Stimulated activated CD4-positive, alpha-beta T cell treated with anti-CD3 and anti-CD28 coated beads, TNF-alpha, amount 100 ng/mL, for 1 hour (primary cell): Measurements from ENCODE around the gene SLC9A1.
A peak's percentile ranks its signal among the peaks of the same experiment; 100 is the strongest.
"Not testable (repeated sequence)": the region's sequence is repeated elsewhere in the genome, so short reads cannot be mapped to it uniquely, and the experiment has no call there.

Experiments used
- DNase-seq, 3 donors: peaks; one replicate each; pipeline ENCODE4 v3.0.0-alpha.2; 2020; ENCODE audit warnings: low read depth in 3 of 3, low spot score in 1 of 3

SLC9A1 gene

DNA sequence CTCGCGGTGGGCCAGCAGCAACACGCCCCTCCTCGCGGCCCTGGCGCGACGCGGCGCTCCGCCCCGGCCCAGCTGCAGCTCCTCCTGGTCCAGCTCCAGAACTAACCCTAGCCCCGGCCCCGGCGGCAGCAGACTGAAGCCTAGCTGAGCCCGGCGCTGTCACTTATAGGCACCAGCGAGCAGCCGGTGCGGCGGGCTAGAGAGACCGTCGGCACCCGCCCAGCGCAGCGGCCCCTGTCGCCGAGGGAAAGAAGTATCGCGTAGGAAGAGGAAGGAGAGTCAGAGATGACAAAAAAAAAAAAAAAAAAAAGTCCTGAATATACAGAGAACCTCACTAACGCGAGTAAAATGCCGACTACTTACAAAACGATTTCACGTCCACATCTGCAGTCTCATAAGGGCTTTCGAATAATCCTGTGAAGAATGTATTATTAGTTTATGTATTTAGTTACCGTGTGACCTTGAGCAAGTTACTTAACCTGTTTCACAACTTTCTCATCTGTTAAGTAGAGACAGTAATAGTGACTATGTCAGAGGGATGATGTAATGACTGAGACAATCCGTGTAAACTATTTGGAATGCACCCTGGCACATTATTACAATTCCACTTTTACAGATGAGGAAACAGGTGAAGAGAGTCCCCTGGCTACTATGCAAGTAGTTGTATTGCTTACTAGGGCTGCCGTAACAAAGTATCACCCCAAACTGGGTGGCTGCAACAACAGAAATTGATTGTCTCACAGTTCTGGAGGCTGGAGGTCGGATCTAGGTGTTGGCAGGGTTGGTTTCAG, at the start of gene SLC9A1:
SLC9A1 (minus strand) TSS at position 135 of the 791 bp plus-strand sequence. CDS start 791 bp downstream, outside the sequence.
- peak; percentile 88 to 92 (median 92) for DNase-seq

DNA sequence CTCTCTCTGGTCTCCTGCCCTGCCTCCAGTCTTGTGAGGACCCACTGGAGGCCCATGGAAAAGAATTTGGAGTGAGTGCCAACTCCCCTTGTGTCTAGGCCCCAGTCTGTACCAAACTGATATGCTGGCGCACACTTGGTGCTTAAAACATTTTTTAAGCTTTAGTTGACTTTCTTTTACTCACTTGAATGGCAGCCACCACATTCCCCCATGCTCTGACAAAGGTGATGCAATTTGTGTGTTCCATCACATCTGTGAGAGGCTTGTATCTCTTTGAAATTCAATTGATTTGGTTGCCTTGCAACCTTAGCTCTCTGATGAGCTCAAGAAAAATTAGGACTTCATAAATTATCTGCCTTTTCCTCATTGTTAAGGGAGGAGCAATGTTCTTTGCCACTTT, 49.0 kb upstream of the SLC9A1 start:
- DNase-seq: no peak

DNA sequence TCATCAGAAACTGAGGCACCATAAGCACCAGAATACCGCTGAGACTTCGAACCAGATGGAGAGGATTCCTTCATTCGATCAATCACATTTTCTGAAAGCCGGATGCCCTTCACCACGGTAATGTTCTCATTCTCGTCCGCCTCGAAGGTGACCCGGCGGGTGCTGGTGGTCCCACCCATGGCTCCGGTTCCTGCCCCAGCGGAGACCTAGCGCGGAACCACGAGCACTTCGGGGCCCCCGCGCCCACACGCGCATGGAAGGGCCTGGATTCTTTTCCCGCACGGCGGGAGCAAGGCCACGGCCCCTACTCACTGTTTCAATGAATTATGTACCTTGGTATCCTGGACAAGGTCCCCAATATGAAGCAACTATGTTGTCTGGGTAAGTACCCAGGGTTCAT, 46.4 kb upstream of the SLC9A1 start:
- no peak for DNase-seq

DNA sequence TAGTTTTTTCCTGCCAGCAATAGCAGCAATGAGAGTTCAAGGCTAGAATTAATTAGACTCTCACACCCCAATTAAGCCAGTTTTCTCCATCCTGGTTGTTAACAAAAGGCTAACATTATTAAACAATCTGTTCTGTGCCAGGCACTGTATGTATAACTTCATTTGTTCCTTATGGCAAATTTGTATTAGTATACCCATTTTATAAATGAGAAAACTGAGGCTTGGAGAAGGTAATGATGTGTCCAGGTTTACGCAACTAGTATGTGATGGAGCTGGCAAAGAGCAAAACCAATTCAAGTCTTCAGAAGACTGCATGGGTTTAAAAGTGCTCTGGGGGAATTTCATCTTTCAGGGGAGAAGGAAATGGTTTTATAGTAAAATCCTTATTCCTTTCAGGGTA, 38.3 kb upstream of the SLC9A1 start:
- DNase-seq: no peak

DNA sequence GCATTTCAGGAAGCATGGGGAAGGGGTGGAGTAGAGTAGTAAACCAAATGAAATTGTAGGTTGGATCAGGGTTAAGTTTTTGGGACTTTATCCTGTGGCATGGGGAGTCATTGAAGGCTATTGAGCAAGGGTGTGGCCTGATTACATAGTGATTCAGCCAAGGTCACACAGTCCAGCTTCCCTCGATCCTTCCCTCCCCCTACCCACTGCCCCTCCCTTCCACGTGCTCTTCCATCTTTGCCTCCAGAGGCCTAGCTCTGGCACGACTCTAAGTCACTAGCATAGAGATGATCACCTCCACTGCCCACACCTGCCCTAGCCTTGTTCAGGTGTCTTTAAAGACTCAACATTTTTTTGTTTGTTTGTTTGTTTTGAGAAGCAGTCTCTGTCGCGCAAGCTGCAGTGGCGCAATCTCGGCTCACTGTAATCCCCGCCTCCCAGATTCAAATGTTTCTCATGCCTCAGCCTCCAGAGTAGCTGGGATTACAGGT, 37.2 kb upstream of the SLC9A1 start:
- no peak for DNase-seq

DNA sequence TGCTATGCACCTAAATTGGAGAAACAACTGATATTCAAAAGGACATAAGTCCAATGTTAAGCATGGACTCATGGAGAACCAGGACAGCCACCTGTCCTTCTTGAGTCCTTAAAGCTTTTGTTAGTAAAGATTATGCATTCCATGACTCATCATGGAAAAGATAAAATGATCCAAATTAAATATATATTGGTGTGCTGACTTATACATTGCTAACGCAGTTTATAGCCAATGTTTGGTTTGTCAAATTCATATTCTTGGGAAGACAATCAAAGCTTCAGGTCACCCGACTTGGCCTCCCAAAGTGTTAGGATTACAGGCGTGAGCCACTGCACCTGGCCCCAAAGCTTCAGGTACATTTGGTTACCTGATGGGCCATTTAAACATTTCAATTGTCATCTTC, 29.7 kb upstream of the SLC9A1 start:
- not testable (repeated sequence) for DNase-seq

DNA sequence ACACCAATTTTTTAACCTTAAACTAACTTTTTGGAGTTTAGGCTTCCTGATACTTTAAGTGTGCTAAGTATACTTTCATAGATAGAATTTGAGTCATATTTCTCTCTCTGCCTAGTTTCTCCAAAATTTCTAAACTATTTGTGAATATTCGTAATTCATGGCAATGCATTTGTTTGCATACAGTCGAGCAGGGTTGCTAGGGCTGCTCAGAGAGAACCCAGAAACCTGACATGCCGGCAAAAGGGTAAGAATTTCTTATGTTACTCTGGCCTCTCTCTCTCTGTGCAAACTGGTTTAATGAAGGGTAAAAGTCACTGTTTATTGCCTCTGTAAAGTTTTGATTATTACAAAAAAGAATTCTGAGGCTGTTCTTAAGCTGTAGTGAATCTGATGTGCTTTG, 25.1 kb upstream of the SLC9A1 start:
- DNase-seq: no peak

DNA sequence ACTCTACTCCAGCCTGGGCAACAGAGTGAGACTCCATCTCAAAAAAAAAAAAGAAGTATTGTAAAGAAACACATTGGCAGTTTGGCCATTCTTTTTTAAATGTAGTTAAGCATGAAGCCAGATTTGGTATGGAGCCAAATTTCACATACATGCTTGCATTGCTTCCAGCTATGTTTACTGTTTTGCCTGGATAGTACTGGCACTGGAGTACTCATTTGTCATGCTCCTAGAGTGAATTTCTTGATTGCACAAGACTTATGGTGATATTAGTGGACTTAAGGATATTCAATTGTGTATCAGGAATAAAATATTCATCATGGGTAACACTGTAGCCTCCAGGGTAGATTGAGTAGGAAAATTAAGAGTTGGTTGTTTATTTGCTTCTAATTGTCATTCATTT, 24.5 kb upstream of the SLC9A1 start:
- DNase-seq: no peak

DNA sequence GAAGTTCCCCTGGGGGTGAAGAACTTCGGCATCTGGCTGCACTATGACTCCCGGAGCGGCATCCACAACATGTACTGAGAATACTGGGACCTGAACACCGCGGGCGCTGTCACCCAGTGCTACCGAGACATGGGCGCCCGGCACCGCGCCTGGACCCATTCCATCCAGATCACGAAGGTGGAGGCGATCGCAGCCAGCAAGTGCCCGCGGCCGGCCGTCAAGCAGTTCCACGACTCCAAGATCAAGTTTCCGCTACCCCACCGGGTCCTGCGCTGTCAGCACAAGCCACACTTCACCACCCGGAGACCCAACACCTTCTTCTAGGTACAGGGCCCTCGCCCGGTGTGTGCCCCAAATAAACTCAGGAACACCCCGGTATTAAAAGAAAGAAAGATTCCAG, 22.0 kb upstream of the SLC9A1 start:
- DNase-seq: no peak

DNA sequence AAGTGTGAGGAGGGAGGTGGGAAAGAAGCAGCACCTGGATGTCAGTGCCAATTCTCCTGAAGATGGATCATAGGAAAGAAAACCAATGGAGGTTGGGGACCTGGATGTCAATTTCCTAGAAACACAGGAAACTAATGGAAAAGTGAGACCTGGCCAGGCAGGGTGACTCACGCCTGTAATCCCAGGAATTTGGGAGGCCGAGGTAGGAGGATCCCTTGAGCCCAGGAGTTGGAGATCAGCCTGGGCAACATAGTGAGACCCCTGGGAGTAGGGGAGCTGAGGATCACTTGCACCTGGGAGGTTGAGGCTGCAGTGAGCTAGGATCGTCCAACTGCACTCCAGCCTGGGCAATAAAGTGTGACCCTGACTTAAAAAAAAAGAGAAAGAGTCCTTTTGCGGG, 21.4 kb upstream of the SLC9A1 start:
- no peak for DNase-seq

DNA sequence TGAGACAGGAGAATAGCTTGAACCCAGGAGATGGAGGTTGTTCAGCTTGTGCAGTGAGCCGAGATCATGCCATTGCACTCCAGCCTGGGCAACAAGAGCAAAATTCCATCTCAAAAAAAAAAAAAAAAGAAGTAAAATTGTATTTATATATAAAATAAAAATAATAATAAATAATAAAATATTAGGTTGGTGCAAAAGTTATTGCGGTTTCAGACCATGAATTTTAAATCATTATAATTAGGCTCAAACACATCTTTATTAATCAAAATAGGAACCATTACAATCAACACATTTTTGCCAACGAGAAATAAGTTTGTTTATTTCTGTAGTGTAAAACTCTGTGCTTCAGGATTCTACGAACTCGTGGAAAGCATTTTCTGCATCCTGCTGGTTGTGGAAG, 18.1 kb upstream of the SLC9A1 start:
- not testable (repeated sequence) for DNase-seq

DNA sequence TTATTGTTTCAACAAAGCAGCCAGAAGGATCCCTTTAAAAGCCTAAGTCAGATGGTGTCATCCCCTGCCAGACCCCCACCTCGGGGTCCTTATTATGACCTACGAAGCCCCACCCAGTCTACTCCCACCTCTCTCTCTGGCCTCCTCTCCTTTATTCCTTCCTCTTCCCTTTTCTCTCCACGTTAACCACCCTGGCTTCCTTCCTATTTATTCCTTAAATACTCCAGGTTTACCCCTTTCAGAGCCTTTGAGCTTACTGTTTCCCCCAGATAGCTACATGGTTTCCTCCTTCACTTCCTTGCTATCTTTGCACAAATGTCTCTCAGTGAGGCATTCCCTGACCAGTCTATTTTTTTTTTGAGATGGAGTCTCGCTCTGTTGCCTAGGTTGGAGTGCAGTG, 12.0 kb upstream of the SLC9A1 start:
- no peak for DNase-seq

DNA sequence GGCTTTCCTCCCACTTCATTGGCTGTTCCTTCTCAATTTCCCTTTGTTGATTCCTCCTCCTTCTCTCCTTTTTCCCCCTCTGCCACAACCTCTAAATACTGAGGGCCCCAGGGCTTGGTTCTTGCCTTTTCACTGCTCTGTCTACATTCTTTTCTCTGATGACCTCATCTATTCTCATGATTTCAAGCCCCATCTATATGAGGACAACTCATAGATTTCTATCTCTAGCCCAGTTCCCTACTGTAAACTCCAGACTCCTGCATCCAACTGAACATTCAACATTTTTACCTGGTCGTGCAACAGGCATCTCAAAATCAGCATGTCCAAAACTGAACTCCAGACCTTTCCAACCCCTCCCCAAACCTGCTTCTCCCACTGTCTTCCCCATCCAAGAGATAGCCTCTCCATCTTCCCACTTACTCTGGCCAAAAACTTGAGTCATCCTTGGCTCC, 11.5 kb upstream of the SLC9A1 start:
- no peak for DNase-seq

DNA sequence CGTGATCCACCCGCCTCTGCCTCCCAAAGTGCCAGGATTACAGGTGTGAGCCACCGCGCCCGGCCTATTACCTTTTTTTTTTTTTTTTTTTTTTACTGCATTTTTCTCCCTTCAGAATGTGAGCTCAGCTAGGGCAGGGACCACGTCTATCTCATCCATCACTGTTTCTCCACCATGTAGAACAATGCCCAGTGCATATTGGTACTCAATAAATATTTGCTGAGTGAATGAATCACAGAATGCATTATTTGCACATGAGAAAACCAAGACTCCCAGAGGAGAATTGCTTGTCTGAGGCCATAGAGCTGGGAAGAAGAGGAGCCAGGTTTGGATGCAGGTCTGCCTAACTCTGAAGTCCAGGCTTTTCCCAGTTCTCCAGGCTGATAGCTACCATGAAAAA, 8.2 kb upstream of the SLC9A1 start:
- no peak for DNase-seq

DNA sequence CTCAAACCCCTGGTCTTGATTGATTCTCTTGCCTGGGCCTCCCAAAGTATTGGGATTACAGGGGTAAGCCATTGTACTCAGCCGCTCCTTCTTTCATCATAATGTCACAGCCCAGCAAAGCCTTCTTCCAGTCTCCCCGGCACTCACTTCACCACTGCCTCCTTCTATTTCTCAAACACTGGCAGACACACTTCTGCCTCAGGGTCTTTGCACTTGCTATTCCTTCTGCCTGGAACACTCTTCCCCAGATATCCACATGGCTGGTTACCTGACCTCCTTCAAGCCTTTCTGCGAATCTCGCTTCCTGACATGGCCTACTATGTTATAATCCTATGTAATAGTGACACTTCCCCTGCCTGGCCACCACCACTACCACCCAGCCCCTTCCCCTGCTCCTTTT, 7.2 kb upstream of the SLC9A1 start:
- DNase-seq: no peak

DNA sequence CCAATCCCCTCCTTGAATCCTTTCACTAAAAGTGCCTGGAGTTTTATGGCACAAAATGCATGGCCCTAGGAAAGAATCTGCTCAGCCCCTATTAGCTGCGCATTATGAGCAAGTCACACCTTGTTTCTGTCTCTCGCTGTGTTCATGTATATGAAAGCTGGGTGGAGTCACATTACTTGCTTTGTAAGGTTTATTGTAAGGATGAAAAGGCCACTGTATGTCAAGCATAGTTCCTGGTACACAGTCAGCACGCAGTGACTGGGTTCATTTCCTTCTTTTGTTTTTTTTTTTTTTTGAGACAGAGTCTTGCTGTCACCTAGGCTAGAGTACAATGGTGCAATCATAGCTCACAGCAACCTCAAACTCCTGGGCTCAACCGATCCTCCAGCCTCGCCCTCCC, 6.7 kb upstream of the SLC9A1 start:
- DNase-seq: no peak

DNA sequence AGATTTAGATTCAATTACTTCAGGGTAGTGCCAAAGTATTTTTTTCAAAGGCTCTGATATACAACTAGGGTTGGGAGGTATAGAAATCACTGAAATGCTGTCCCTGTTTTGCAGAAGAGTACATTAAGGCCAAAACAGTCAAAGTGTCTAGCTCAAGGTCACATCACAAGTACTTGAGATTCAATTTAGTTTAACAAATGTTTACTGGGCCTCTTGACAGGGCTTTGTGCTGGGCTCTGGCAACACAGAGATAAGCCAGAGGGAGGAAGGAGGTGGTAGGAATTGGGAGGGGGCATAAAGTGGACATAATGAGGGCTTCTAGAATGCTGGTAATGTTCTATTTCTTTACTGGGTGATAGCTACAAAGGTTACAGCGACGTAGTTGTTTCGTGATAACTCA, 2.3 kb upstream of the SLC9A1 start:
- DNase-seq: no peak

DNA sequence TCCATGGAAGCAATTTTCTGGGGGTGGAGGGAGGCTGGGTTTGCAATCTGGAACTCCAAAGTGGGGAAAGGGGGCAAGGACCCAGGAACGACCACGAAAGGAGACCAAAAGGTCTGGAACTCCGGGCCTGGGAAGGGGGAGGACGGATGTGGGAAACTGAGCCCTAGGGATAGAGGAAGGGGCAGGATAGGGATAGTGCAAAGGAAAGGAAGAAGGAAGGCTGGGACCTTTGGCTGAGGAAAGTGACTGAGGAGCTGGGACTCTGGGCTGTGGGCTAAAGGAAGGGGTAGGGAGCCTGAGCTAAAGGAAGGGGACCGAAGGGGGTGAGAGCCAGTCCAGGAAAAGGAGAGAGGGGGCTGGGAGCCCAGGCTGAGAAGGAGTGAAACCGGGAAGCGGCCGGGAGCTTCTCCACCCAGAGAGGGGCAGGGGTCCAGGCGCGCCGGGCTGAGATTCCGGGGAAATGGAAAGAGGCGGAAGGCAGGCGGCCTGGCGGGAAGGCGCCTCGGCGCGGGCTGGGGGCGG, 395 bp downstream of the SLC9A1 start:
- no peak for DNase-seq

DNA sequence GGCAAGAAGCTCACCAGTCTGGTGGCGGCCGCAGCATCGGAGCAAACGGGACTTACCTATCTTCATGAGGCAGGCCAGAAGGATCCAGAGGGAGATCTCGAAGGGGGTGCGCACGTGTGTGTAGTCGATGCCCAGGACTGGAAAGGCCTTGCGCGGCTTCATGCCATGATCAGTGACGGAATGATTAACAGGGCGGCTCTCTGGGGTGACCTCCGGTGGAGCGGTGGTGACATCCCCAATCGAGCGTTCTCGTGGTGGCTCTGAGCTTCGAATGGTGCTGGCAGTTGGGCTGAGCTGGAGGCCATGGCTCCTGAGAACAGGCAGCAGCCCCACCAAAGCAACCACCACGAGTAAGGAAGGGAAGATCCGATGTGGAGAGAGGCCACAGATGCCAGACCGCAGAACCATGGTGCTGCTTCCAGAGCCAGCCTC, 982 bp downstream of the SLC9A1 start:
- DNase-seq: no peak

DNA sequence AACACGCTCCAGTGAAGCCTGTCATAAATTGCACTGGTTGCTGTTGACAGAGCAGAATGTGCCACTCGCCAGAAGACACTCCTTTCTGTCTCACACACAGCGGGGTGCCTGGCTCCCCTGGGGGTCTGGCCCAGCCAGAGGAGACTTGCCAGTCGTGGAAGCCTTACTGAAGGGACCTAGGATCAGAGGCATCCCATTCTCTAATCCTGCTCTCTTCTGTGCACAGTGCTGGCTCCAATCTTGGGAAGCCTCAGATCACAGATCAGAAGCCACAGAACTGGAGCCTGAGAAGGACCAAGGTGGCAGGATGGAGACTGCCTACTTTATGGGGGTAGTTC, 1.4 kb downstream of the SLC9A1 start:
- no peak for DNase-seq

DNA sequence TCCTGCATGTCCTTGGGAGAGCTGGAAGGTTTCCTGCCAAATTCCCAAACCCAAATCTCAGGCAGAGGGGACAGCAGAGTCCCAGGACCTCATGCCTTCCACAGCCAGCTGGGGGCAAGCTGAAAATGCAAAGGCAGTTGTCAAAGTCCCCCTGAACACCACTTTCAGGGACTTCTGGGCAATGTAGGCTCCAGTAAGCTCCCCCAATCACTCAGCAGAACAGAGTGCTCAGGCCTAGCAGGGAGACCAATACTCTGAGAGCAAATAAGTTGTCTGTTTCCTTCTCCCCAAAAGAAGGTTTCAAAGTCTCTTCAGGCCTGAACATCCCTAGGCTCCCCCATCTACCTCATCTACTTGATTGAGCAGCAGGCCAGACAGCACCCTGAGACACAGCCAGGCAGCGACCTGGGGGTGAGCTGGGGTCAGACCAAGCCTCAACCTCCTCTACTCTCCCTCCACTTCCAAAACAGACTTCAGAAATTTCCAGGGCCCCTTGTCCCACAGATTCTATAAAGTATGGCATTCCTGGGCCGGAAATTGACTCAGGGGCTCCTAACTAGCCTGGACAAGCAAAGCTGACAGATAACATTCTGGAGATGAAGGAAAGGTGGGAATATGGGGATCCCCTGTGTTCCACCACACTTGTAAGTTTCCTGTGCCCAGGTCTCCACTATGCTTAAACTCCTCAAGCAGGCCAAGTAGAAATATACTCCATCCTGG, 1.9 kb downstream of the SLC9A1 start:
- no peak for DNase-seq
